Measurements from ENCODE around the gene MTCL1. TPM values are rescaled to one million over a fixed set of nuclear protein-coding genes. Genes with fewer than 3 reads are reported as not detected.

MTCL1 gene
- total and polyA plus RNA-seq, 2 of the 8 experiments (the other 6 are each of a cell fraction or from before 2014, with no cell fraction given), result 16.6 to 60.8 TPM

- no peak overlapping the region for H3K18ac ChIP-seq (ENCODE audit: extremely low read depth, low read length)
- H2BK120ac ChIP-seq (replicated peaks; ENCODE audit: low read depth, low read length), result no peak overlapping the region
- no peak overlapping the region for H2AFZ ChIP-seq (ENCODE audit: low read length)
- ChIA-PET POLR2A (ENCODE audit: partially characterized antibody) (no interaction called here), CTCF (ENCODE audit: partially characterized antibody) (interaction anchor here (1.0 to 7.0 kb wide), 3 partner anchors 15 to 44 kb away, joined by 3 to 32 read pairs (median 4); no protein-coding TSS in a partner anchor)
- H3K9me3 ChIP-seq (ENCODE audit: insufficient read depth in 2 of 2, low read depth in 1 of 2, low read length in 1 of 2), result no peaks in the 10 kb centered on the region
- no peak overlapping the region for H4K8ac ChIP-seq (ENCODE audit: extremely low read depth, insufficient read depth, low read length)
- H2BK20ac ChIP-seq (ENCODE audit: low read length), result no peak overlapping the region
- H4K91ac ChIP-seq (replicated peaks; ENCODE audit: insufficient read length, low read length), result no peak overlapping the region
- H2BK15ac ChIP-seq (ENCODE audit: low read length), result no peak overlapping the region
- WGBS, 2 experiments (ENCODE audit: extremely low coverage in 1 of 2, insufficient coverage in 1 of 2, insufficient read length in 1 of 2, insufficient replicate concordance in 2 of 2, low coverage in 1 of 2, low lambda C conversion rate in 2 of 2, missing lambda C conversion rate in 1 of 2), result 90% methylated on average over 5 of the region's 5 CpGs; no CpG with 5 or more reads in 1 of the 2 experiments
- H2AK5ac ChIP-seq (ENCODE audit: low read depth, low read length), result no peak overlapping the region
- no peak overlapping the region for H2BK5ac ChIP-seq (ENCODE audit: low read depth, low read length)
- no peaks in the 10 kb centered on the region for H3K27me3 ChIP-seq (replicated peaks in 1 of 4; ENCODE audit: control insufficient read depth in 3 of 4, extremely low read depth in 1 of 4, insufficient read depth in 3 of 4, low read length in 3 of 4)
- no peaks in the 10 kb centered on the region for H3K79me1 ChIP-seq (ENCODE audit: low read depth, low read length)
- H3K4me1 ChIP-seq (replicated peaks in 1 of 4; ENCODE audit: control insufficient read depth in 3 of 4, insufficient read depth in 4 of 4, low read length in 3 of 4), result peaks cover 0 to 9% (median 5%) of the 10 kb centered on the region in 4 experiments
- H4K5ac ChIP-seq (ENCODE audit: insufficient read length, low read depth, low read length), result no peak overlapping the region
- FAIRE-seq (no peak), DNase-seq (ENCODE audit: low read depth in 1 of 2, low spot score in 2 of 2) (no peak)
- H3K23me2 ChIP-seq (ENCODE audit: low read depth, low read length), result no peaks in the 10 kb centered on the region
- no peak overlapping the region for H3K56ac ChIP-seq (replicated peaks; ENCODE audit: insufficient read length, low read depth, low read length)
- no peak overlapping the region; a peak in 1 of 4 replicates for H3K4me2 ChIP-seq (ENCODE audit: insufficient read depth in 1 of 2, low read depth in 2 of 2, low read length in 2 of 2)
- H2BK12ac ChIP-seq (ENCODE audit: low read depth, low read length), result no peak overlapping the region
- no peak overlapping the region for H3K23ac ChIP-seq (ENCODE audit: insufficient read length)
- no peak overlapping the region for H3K14ac ChIP-seq (ENCODE audit: insufficient read length)
- no peak overlapping the region for H3K27ac ChIP-seq (ENCODE audit: low read depth, low read length)
- H4K20me1 ChIP-seq (replicated peaks in 1 of 2; ENCODE audit: control insufficient read depth in 1 of 2, insufficient read depth in 2 of 2, low read length in 2 of 2), result peaks cover 2 to 3% of the 10 kb centered on the region in 2 experiments
- no peaks in the 10 kb centered on the region for H3K79me2 ChIP-seq (ENCODE audit: control insufficient read depth in 1 of 2, insufficient read depth in 2 of 2, low read length in 2 of 2)
- no peaks in the 10 kb centered on the region for H3K36me3 ChIP-seq (ENCODE audit: control insufficient read depth in 2 of 4, insufficient read depth in 4 of 4, low read length in 3 of 4)
- no peak overlapping the region for H3K4me3 ChIP-seq (ENCODE audit: extremely low read depth in 1 of 4, insufficient read depth in 2 of 4, low read depth in 3 of 4, low read length in 4 of 4)
- no peak overlapping the region for H3K9ac ChIP-seq (replicated peaks in 1 of 4; ENCODE audit: extremely low read depth in 1 of 4, low read depth in 3 of 4, low read length in 3 of 4)
- H3K4ac ChIP-seq (replicated peaks; ENCODE audit: insufficient read length, low read depth, low read length), result no peak overlapping the region
- no peak for TF ChIP-seq JUN (IDR thresholded peaks at IDR 0.05; ENCODE audit: low read depth, low read length)
- TF ChIP-seq JUND (IDR thresholded peaks at IDR 0.05; ENCODE audit: low read length), result no peak
- no peak for TF ChIP-seq ATF2 (IDR thresholded peaks at IDR 0.05; ENCODE audit: low read length)
- TF ChIP-seq, protein P1, sequence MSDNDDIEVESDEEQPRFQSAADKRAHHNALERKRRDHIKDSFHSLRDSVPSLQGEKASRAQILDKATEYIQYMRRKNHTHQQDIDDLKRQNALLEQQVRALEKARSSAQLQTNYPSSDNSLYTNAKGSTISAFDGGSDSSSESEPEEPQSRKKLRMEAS (IDR thresholded peaks at IDR 0.05), result no peak
- no peak for TF ChIP-seq POLR2AphosphoS5 (IDR thresholded peaks at IDR 0.05; ENCODE audit: low read depth, low read length)
- TF ChIP-seq RXRA (IDR thresholded peaks at IDR 0.05; ENCODE audit: insufficient read depth, low read depth, low read length), result no peak
- TF ChIP-seq SP4 (IDR thresholded peaks at IDR 0.05; ENCODE audit: low read length), result no peak
- TF ChIP-seq CTBP2 (IDR thresholded peaks at IDR 0.05; ENCODE audit: borderline replicate concordance, insufficient read depth, insufficient read length, low read length), result no peak
- TF ChIP-seq RBBP5 (IDR thresholded peaks at IDR 0.05; ENCODE audit: borderline replicate concordance, low read depth, low read length), result no peak
- no peak for TF ChIP-seq TAF7 (optimal IDR thresholded peaks at IDR 0.05; ENCODE audit: borderline replicate concordance, low read depth, low read length)
- TF ChIP-seq SIRT6 (IDR thresholded peaks at IDR 0.05; ENCODE audit: low read length), result no peak
- TF ChIP-seq SP1 (IDR thresholded peaks at IDR 0.05; ENCODE audit: low read depth, low read length), result no peak
- TF ChIP-seq SIX5 (IDR thresholded peaks at IDR 0.05; ENCODE audit: low read depth, low read length), result no peak
Observed at GRCh38 chr18:8773980-8774379, 68.6 kb downstream of the MTCL1 start.
